Parathyroid adenoma (tissue), 2 donors: ENCODE results near the gene BLOC1S2.

ENCODE experiments used
- H2AFZ ChIP-seq: fragments of 300-600 bp; sonication (generic); one replicate; pipeline ENCODE4 v1.7.0; 2017; ENCODE audit warnings: antibody characterized with exemption, mild to moderate bottlenecking
- H3K27ac ChIP-seq: fragments of 300-600 bp; sonication (generic); one replicate; pipeline ENCODE4 v1.7.0; 2017
- H3K27me3 ChIP-seq: fragments of 300-600 bp; sonication (generic); one replicate; pipeline ENCODE4 v1.7.0; 2017; ENCODE audit warnings: low read length; ENCODE audit not compliant: control insufficient read depth, insufficient read depth
- H3K36me3 ChIP-seq: fragments of 300-600 bp; sonication (generic); one replicate; pipeline ENCODE4 v1.7.0; 2017; ENCODE audit warnings: low read length; ENCODE audit not compliant: control insufficient read depth, insufficient read depth
- H3K4me1 ChIP-seq: fragments of 300-600 bp; sonication (generic); one replicate; pipeline ENCODE4 v1.7.0; 2017; ENCODE audit warnings: control low read depth
- H3K4me2 ChIP-seq: fragments of 300-600 bp; sonication (generic); one replicate; pipeline ENCODE4 v1.7.0; 2017; ENCODE audit warnings: low read length
- H3K4me3 ChIP-seq: fragments of 300-600 bp; sonication (generic); one replicate; pipeline ENCODE4 v1.7.0; 2017; ENCODE audit warnings: low read depth, low read length
- H3K79me2 ChIP-seq: fragments of 300-600 bp; sonication (generic); one replicate; pipeline ENCODE4 v1.7.0; 2017; ENCODE audit warnings: control low read depth
- H3K9ac ChIP-seq: fragments of 300-600 bp; sonication (generic); one replicate; pipeline ENCODE4 v1.7.0; 2017; ENCODE audit warnings: mild to moderate bottlenecking
- H3K9me3 ChIP-seq: fragments of 300-600 bp; sonication (generic); one replicate; pipeline ENCODE4 v1.7.0; 2017; ENCODE audit warnings: low read length; ENCODE audit not compliant: control insufficient read depth
- TF ChIP-seq, protein P1 (sequence below): fragments of 300-600 bp; sonication (generic); IDR thresholded peaks from one replicate; pipeline ENCODE4 v1.7.0; 2017; ENCODE audit warnings: antibody characterized with exemption, mild to moderate bottlenecking
- donor health status: primary hyperparathyroidism.

BLOC1S2 gene

DNA sequence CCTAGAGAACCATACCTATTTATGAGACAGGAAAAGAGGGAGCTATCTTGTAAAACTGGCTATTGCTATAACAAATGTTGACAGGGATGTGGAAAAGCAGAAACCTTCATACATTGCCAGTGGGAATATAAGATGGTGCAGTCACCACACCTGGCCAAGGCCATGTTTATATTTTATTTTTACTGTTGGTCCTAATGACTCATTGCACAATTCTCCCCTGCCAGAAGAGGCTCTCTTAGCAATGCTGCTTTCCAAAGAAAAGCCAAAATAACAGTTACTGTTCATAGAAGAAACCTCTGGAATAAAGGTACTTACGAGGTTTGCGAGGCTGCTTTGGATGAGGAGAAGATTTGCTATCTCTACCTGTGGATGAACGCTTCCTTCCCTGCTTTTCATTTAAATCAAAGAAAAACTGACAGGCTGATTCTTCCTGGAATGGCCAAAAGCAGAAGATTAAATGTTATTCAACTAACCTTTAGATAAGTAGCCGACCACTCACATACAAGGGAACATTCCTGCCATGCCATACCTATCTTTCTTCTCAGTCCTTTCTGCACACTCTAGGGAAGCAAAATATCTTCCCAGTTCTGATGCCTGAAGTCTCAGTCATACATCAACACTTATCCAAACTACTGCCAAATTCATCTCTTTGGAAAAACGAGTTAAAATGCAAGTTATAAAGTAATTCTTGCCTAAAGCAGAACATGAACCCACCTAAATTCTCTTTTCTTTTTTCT is 40.8 kb downstream of the BLOC1S2 start:
- Histone ChIP-seq H3K9ac (no peak overlapping the region), H3K79me2 (no peaks in the 10 kb centered on the region), H3K27me3 (no peaks in the 10 kb centered on the region), H3K4me3 (no peak overlapping the region), H3K9me3 (no peaks in the 10 kb centered on the region), H3K36me3 (no peaks in the 10 kb centered on the region), H3K4me1 (no peaks in the 10 kb centered on the region), H2AFZ (no peak overlapping the region), H3K27ac (no peak overlapping the region), H3K4me2 (no peak overlapping the region)
- TF ChIP-seq, protein P1, sequence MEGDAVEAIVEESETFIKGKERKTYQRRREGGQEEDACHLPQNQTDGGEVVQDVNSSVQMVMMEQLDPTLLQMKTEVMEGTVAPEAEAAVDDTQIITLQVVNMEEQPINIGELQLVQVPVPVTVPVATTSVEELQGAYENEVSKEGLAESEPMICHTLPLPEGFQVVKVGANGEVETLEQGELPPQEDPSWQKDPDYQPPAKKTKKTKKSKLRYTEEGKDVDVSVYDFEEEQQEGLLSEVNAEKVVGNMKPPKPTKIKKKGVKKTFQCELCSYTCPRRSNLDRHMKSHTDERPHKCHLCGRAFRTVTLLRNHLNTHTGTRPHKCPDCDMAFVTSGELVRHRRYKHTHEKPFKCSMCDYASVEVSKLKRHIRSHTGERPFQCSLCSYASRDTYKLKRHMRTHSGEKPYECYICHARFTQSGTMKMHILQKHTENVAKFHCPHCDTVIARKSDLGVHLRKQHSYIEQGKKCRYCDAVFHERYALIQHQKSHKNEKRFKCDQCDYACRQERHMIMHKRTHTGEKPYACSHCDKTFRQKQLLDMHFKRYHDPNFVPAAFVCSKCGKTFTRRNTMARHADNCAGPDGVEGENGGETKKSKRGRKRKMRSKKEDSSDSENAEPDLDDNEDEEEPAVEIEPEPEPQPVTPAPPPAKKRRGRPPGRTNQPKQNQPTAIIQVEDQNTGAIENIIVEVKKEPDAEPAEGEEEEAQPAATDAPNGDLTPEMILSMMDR: no peak

GRCh38 chr10:100239851-100240250 is 46.6 kb downstream of the BLOC1S2 start:
- peaks cover 3% of the 10 kb centered on the region for H3K79me2 ChIP-seq
- H2AFZ ChIP-seq: no peak overlapping the region
- H3K27ac ChIP-seq: no peak overlapping the region
- H3K4me1 ChIP-seq: no peaks in the 10 kb centered on the region
- H3K9ac ChIP-seq: no peak overlapping the region
- H3K4me2 ChIP-seq: no peak overlapping the region
- no peak overlapping the region for H3K4me3 ChIP-seq
- H3K36me3 ChIP-seq: no peaks in the 10 kb centered on the region
- H3K9me3 ChIP-seq: no peaks in the 10 kb centered on the region
- TF ChIP-seq, protein P1: no peak
- no peaks in the 10 kb centered on the region for H3K27me3 ChIP-seq

GRCh38 chr10:100238429-100238828 is 48.1 kb downstream of the BLOC1S2 start:
- Histone ChIP-seq H3K4me3 (no peak overlapping the region), H2AFZ (no peak overlapping the region), H3K9ac (no peak overlapping the region), H3K36me3 (no peaks in the 10 kb centered on the region), H3K4me1 (no peaks in the 10 kb centered on the region), H3K27ac (no peak overlapping the region), H3K27me3 (no peaks in the 10 kb centered on the region), H3K9me3 (no peaks in the 10 kb centered on the region), H3K4me2 (no peak overlapping the region), H3K79me2 (peaks cover 3% of the 10 kb centered on the region)
- TF ChIP-seq, protein P1: no peak

DNA sequence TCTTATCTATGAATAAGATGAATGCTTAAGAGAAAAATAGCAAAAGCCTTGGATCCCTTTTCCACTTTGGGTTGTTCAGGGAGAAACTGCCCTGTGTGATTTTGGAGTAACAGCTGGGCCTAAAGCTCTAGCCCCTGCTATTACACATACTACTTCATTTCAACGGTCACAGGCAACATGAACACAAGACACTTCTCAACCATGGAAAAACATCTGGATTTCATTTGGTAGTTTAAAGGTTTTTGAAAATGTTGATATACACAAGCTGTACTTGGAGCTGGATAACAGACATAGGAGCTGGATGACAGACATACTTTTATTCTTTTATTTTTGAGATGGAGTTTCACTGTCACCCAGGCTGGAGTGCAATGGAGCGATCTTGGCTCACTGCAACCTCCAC is 54.4 kb downstream of the BLOC1S2 start:
- H3K4me3 ChIP-seq: no peak overlapping the region
- H3K9me3 ChIP-seq: no peaks in the 10 kb centered on the region
- H3K4me1 ChIP-seq: peaks cover 3% of the 10 kb centered on the region
- peaks cover 10% of the 10 kb centered on the region for H3K79me2 ChIP-seq
- H3K4me2 ChIP-seq: no peak overlapping the region
- H3K36me3 ChIP-seq: no peaks in the 10 kb centered on the region
- TF ChIP-seq, protein P1: no peak
- no peak overlapping the region for H3K27ac ChIP-seq
- H2AFZ ChIP-seq: no peak overlapping the region
- H3K27me3 ChIP-seq: no peaks in the 10 kb centered on the region
- H3K9ac ChIP-seq: no peak overlapping the region

DNA sequence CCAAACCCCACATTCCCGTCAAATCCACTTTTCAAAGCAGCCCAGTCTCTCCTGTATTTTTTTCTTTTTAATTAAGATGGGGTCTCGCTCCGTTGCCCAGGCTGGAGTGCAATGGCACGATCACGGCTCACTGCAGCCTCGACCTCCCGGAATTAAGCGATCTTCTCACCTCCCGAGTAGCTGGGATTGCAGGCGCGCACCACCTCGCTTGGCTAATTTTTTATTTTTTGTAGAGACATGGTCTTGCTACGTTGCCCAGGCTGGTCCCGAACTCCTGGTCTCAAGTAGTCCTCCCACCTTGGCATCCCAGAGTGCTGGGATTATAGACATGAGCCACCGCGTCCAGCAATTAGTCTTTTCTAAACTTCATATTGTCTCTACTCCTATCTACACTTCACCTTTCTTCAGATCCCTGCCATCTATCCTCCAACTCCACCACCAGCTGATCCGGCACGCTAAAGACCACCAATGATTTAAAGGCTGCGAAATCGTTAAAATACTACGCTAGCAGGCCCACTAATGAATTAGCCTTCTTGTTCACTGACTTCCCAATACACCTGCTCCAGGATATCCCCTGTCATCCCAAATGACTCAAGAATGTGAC is 56.6 kb downstream of the BLOC1S2 start:
- peaks cover 8% of the 10 kb centered on the region for H3K79me2 ChIP-seq
- H3K27ac ChIP-seq: peak overlapping the region; percentile 64
- H2AFZ ChIP-seq: peak overlapping the region; percentile 87
- no peaks in the 10 kb centered on the region for H3K36me3 ChIP-seq
- H3K9ac ChIP-seq: peak overlapping the region; percentile 21
- TF ChIP-seq, protein P1: no peak
- peak overlapping the region; percentile 98 for H3K4me3 ChIP-seq
- no peaks in the 10 kb centered on the region for H3K9me3 ChIP-seq
- peaks cover 3% of the 10 kb centered on the region for H3K4me1 ChIP-seq
- no peaks in the 10 kb centered on the region for H3K27me3 ChIP-seq
- peak overlapping the region; percentile 88 for H3K4me2 ChIP-seq
